GM12874 (cell line): ENCODE data around the gene CLEC16A.

Experiments
- TF ChIP-seq, protein P1 (sequence below): IDR thresholded peaks from 2 replicates; pipeline ENCODE4 v1.5.1; 2011; ENCODE audit warnings: low read depth, mild to moderate bottlenecking, control low read depth, low read length, moderate library complexity; ENCODE audit not compliant: insufficient read depth

CLEC16A gene

GRCh38 chr16:11161974-11162373 is 217.6 kb downstream of the CLEC16A start:
- TF ChIP-seq, protein P1, sequence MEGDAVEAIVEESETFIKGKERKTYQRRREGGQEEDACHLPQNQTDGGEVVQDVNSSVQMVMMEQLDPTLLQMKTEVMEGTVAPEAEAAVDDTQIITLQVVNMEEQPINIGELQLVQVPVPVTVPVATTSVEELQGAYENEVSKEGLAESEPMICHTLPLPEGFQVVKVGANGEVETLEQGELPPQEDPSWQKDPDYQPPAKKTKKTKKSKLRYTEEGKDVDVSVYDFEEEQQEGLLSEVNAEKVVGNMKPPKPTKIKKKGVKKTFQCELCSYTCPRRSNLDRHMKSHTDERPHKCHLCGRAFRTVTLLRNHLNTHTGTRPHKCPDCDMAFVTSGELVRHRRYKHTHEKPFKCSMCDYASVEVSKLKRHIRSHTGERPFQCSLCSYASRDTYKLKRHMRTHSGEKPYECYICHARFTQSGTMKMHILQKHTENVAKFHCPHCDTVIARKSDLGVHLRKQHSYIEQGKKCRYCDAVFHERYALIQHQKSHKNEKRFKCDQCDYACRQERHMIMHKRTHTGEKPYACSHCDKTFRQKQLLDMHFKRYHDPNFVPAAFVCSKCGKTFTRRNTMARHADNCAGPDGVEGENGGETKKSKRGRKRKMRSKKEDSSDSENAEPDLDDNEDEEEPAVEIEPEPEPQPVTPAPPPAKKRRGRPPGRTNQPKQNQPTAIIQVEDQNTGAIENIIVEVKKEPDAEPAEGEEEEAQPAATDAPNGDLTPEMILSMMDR: no peak

- TF ChIP-seq, protein P1: no peak
Measured at GRCh38 chr16:11162586-11163268, 218.4 kb downstream of the CLEC16A start.

DNA sequence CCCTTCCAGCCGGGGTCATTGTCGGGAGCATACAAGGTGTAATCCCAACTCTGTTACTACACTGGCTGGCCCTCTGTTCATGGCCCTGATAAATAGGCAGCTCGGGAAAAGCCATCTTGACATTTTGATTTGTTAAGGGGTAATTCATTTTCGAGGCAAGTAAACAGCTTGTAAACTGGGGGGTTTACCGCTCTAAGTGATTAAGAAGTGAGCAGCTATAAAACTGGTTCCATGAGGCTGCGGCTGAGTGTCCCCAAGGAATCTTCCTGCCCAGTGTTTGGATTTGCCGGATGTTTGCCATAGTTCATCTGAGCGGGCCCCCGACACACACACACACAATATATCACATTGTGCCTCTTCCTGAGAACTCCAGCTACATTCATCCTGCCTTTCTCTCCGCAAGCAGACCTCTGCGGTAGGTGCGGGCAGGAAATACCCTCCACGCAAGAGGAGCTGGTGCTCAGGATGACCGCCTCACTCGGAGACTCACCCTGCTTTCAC is 219.4 kb downstream of the CLEC16A start:
- TF ChIP-seq, protein P1: no peak

DNA sequence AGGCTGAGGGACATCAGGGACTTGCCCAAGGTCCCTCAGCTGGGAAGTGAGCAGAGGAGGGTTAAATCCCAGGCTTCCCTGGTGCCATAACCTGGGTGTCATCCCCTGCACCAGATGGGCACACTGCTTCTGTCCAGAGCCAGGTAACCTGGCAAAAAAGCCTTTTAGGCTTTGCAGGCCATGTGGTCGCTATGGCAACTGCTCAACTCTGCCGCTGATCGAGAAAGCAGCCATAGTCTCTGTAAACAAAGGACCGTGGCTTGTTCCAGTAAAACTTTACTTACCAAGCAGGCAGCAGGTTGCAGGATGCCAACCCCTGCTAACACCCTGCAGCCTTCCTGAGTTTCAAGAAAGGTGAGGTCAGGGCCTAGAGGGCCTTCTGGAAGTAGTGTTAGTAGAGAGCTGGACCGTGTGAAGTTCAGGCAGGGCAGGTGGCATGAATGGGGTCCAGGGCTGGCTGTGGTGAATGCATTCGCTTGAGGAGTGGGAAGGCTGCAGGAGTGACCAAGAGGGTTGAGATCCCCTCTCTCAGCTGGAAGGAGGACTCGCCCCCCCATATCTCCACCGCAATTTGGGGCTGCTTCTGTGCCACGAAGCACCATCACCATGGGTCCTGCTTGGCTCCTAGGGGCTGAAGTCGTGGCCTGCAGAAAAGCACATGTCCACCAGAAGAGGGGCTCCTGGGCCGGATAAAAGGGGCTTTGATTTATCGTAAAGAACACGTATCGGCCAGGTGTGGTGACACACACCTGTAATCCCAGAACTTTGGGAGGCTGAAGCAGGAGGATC is 220.3 kb downstream of the CLEC16A start:
- TF ChIP-seq, protein P1: no peak

- TF ChIP-seq, protein P1: no peak
Measured at GRCh38 chr16:11165349-11165748, 221.0 kb downstream of the CLEC16A start.

DNA sequence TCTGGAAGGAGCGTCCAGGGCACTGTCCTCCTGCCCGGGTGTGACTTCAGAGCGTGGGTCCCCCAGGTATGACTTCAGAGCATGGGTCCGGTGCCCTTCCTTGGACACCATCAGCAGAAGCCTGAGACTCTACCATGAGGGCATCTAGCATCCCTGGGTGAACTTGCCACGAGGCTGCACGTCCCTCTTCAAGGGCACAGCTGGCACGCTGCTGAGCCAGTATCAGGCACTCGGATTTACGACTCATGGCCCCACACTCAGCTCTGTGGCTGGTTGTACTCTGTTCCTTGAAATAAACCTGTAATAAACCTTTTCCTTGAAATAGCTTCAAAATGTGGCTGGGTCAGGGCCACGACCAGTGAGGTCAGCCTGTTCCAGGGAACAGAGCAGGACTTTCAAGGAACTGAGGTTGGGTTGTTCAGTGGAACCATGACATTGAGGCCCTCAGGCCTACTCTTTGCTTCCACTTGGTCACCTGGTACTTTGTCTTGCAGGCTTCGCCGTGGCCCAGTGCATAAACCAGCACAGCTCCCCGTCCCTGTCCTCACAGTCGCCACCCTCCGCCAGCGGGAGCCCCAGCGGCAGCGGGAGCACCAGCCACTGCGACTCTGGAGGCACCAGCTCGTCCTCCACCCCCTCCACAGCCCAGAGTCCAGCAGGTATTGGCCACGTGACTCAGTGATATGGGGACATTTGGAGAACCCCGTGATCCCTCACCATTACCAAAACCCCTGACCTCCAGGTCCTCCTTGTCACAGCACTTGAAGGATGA is 221.7 kb downstream of the CLEC16A start:
- TF ChIP-seq, protein P1: no peak

GRCh38 chr16:11167581-11167980 is 223.2 kb downstream of the CLEC16A start:
- TF ChIP-seq, protein P1: no peak
